Measurements from ENCODE around the gene RMI2. TPM values are rescaled to one million over a fixed set of nuclear protein-coding genes. Genes with fewer than 3 reads are reported as not detected.

RMI2 gene
- total and polyA plus RNA-seq, 4 donors, result 0.28 to 8.5 (median 0.83) TPM

DNA sequence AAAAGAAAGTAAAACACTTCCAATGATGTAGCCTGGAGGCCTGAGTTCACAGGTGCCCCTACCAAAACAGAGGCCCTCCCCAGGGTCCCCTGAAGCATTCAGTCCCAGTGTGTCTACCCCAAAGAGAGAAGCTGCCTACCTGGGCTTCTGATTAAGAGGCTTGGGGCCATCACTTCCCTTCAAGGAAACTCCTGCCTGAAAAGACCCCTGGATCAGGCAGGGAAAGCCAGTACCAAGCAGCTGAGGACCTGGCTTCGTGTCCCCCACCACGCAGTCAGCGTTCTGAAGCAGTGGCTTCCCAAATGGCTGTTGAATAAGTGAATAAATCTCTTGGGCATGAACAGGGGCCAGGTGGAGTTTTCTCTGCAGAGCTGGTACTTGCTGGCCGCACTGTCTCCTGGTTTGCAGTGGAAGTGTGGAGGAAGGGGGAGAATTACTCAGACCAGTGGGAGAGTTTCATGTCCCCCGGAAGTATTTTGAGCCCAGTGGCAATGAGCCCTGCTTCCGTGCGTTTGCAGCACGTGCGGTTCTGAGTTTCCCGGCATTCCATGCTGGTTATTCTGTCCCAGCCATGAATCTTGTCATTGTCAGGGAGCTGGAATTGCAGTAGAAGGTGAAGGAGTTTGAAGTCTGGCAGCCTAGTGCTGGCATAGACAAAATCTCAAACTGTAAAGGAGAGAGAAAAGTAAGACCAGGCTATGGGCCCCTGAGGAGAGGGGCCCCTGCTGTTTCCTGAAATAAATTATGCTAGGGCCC is 27.0 kb downstream of the RMI2 start:
- no peak for DNase-seq (ENCODE audit: low spot score)
- no peaks in the 10 kb centered on the region for H3K4me1 ChIP-seq (ENCODE audit: control insufficient read depth in 4 of 4, insufficient read depth in 4 of 4, low read length in 3 of 4)

More for the DNA sequence above, 27.0 kb downstream of the RMI2 start:
- H3K27ac ChIP-seq (ENCODE audit: low read depth in 1 of 2, low read length in 2 of 2), result no peak overlapping the region
- no peaks in the 10 kb centered on the region for H3K27me3 ChIP-seq (ENCODE audit: control insufficient read depth in 4 of 4, insufficient read depth in 4 of 4, low read length in 3 of 4)
- H3K4me3 ChIP-seq (ENCODE audit: low read depth in 1 of 3, low read length in 3 of 3), result no peak overlapping the region
- 93% methylated on average over 10 of the region's 10 CpGs for WGBS
- no peaks in the 10 kb centered on the region for H3K9me3 ChIP-seq (ENCODE audit: control insufficient read depth in 4 of 4, low read length in 3 of 4)
- no peak for TF ChIP-seq FOXA2 (IDR thresholded peaks at IDR 0.05)
- TF ChIP-seq RXRA (IDR thresholded peaks at IDR 0.05), result no peak
- no peak for TF ChIP-seq ZBTB33 (IDR thresholded peaks at IDR 0.05)
- no peak for TF ChIP-seq HNF4A (conservative IDR thresholded peaks at IDR 0.05)
- TF ChIP-seq JUND (IDR thresholded peaks at IDR 0.05), result no peak
- TF ChIP-seq HNF4G (IDR thresholded peaks at IDR 0.05), result no peak
- TF ChIP-seq, protein P1, sequence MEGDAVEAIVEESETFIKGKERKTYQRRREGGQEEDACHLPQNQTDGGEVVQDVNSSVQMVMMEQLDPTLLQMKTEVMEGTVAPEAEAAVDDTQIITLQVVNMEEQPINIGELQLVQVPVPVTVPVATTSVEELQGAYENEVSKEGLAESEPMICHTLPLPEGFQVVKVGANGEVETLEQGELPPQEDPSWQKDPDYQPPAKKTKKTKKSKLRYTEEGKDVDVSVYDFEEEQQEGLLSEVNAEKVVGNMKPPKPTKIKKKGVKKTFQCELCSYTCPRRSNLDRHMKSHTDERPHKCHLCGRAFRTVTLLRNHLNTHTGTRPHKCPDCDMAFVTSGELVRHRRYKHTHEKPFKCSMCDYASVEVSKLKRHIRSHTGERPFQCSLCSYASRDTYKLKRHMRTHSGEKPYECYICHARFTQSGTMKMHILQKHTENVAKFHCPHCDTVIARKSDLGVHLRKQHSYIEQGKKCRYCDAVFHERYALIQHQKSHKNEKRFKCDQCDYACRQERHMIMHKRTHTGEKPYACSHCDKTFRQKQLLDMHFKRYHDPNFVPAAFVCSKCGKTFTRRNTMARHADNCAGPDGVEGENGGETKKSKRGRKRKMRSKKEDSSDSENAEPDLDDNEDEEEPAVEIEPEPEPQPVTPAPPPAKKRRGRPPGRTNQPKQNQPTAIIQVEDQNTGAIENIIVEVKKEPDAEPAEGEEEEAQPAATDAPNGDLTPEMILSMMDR (IDR thresholded peaks at IDR 0.05; ENCODE audit: low read depth, low read length, missing input control), result no peak
- TF ChIP-seq TAF1 (conservative IDR thresholded peaks at IDR 0.05), result no peak
- TF ChIP-seq RAD21 (IDR thresholded peaks at IDR 0.05), result no peak
- TF ChIP-seq YY1 (IDR thresholded peaks at IDR 0.05), result no peak
- no peak for TF ChIP-seq SP1 (IDR thresholded peaks at IDR 0.05)
- TF ChIP-seq FOXA1 (IDR thresholded peaks at IDR 0.05), result no peak
- TF ChIP-seq, protein P2, sequence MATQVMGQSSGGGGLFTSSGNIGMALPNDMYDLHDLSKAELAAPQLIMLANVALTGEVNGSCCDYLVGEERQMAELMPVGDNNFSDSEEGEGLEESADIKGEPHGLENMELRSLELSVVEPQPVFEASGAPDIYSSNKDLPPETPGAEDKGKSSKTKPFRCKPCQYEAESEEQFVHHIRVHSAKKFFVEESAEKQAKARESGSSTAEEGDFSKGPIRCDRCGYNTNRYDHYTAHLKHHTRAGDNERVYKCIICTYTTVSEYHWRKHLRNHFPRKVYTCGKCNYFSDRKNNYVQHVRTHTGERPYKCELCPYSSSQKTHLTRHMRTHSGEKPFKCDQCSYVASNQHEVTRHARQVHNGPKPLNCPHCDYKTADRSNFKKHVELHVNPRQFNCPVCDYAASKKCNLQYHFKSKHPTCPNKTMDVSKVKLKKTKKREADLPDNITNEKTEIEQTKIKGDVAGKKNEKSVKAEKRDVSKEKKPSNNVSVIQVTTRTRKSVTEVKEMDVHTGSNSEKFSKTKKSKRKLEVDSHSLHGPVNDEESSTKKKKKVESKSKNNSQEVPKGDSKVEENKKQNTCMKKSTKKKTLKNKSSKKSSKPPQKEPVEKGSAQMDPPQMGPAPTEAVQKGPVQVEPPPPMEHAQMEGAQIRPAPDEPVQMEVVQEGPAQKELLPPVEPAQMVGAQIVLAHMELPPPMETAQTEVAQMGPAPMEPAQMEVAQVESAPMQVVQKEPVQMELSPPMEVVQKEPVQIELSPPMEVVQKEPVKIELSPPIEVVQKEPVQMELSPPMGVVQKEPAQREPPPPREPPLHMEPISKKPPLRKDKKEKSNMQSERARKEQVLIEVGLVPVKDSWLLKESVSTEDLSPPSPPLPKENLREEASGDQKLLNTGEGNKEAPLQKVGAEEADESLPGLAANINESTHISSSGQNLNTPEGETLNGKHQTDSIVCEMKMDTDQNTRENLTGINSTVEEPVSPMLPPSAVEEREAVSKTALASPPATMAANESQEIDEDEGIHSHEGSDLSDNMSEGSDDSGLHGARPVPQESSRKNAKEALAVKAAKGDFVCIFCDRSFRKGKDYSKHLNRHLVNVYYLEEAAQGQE (IDR thresholded peaks at IDR 0.05), result no peak
- no peak for TF ChIP-seq GABPA (IDR thresholded peaks at IDR 0.05 in 1 of 2, conservative IDR thresholded peaks at IDR 0.05 in 1 of 2)
- no peak for TF ChIP-seq ATF3 (IDR thresholded peaks at IDR 0.05)
- H3K9ac ChIP-seq (ENCODE audit: low read depth in 1 of 2, low read length in 2 of 2), result no peak overlapping the region
- H3K36me3 ChIP-seq (ENCODE audit: control insufficient read depth in 4 of 4, insufficient read depth in 3 of 4, low read depth in 1 of 4, low read length in 3 of 4), result no peaks in the 10 kb centered on the region

All from liver (tissue), 9 donors.